ENCODE measurements around the gene EWSR1.
"Not testable (repeated sequence)": the region's sequence is repeated elsewhere in the genome, so short reads cannot be mapped to it uniquely, and the experiment has no call there.

The EWSR1 gene

DNA sequence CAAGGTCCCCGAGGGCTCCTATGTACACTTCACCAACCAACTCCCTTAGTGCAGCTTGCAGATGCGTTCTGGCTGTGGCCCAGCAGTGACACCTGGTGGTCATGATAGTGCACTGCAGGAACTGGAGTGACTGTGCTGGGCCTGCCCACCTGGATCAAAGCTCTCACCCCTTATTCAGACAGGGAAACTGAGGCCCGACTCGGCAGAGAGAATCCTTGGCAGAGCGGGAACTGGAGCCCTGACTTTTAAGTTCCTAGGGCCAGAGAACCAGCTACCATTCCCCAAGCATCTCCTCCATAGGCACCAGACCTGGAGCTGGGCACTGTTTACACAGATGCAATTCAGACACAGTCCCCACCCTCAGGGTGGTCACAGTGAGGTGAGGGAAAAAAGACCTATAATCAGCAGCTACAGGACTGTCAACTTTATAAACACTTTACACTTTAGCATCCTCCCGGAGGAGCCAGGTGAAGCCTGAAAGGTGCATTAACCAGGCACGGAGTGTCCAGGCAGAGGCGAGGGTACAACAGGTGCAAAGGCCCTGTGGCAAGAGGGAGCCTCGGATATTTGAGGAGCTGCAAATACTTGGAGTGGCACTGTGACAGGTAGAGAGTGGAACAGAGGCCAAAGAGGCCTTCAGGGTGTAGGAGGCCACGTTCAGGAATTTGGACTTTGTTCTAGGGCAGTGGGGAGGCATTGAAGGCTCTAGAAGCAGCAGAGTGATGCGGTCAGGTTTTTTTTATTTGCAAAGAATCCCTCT is 22.3 kb upstream of the EWSR1 start:
- Histone ChIP-seq H3K4me3 (ENCODE audit: low read depth in 1 of 2, low read length in 1 of 2) (no peak overlapping the region), H3K27me3 (no peaks in the 10 kb centered on the region), H3K36me3 (no peaks in the 10 kb centered on the region), H3K4me1 (ENCODE audit: control insufficient read depth in 1 of 2, insufficient read depth in 1 of 2, low read depth in 1 of 2, low read length in 1 of 2) (no peaks in the 10 kb centered on the region), H3K9me3 (no peaks in the 10 kb centered on the region), H3K27ac (no peak overlapping the region)
- TF ChIP-seq, protein P1, sequence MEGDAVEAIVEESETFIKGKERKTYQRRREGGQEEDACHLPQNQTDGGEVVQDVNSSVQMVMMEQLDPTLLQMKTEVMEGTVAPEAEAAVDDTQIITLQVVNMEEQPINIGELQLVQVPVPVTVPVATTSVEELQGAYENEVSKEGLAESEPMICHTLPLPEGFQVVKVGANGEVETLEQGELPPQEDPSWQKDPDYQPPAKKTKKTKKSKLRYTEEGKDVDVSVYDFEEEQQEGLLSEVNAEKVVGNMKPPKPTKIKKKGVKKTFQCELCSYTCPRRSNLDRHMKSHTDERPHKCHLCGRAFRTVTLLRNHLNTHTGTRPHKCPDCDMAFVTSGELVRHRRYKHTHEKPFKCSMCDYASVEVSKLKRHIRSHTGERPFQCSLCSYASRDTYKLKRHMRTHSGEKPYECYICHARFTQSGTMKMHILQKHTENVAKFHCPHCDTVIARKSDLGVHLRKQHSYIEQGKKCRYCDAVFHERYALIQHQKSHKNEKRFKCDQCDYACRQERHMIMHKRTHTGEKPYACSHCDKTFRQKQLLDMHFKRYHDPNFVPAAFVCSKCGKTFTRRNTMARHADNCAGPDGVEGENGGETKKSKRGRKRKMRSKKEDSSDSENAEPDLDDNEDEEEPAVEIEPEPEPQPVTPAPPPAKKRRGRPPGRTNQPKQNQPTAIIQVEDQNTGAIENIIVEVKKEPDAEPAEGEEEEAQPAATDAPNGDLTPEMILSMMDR (IDR thresholded peaks at IDR 0.05): peak; percentile 92

DNA sequence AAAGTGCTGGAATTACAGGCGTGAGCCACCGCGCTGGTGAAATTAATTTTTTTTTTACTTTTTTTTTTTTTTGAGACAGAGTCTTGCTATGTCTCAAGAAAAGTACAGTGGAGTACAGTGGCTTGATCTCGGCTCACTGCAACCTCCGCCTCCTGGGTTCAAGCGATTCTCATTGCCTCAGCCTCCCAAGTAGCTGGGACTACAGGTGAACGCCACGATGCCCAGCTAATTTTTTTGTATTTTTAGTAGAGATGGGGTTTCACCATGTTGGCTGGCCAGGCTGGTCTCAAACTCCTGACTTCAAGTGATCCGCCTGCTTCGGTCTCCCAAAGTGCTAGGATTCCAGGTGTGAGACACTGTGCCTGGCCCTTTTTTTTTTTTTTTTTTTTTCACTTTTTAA is 20.2 kb upstream of the EWSR1 start:
- not testable (repeated sequence) for H3K36me3 ChIP-seq; H3K27ac ChIP-seq; H3K4me3 ChIP-seq (ENCODE audit: low read depth in 1 of 2, low read length in 1 of 2); H3K27me3 ChIP-seq; H3K4me1 ChIP-seq (ENCODE audit: control insufficient read depth in 1 of 2, insufficient read depth in 1 of 2, low read depth in 1 of 2, low read length in 1 of 2); H3K9me3 ChIP-seq

DNA sequence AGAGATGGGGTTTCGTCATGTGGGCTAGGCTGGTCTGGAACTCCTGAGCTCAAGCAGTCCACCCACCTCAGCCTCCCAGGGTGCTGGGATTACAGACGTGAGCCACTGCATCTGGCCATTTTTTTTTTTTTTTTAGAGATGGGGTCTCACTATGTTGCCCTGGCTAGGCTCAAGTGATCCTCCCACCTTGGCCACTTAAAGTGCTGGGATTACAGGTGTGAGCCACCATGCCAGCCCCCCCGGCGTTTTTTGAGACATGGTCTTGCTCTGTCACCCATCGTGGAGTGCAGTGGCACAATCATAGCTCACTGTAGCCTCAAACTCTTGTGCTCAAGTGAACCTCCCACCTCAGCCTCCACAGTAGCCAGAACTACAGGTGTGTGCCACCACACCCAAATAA is 16.8 kb upstream of the EWSR1 start:
- Histone ChIP-seq H3K4me3 (ENCODE audit: low read depth in 1 of 2, low read length in 1 of 2) (no peak overlapping the region), H3K36me3 (no peaks in the 10 kb centered on the region), H3K9me3 (no peaks in the 10 kb centered on the region), H3K27ac (no peak overlapping the region), H3K4me1 (ENCODE audit: control insufficient read depth in 1 of 2, insufficient read depth in 1 of 2, low read depth in 1 of 2, low read length in 1 of 2) (no peaks in the 10 kb centered on the region), H3K27me3 (no peaks in the 10 kb centered on the region)
- TF ChIP-seq, protein P1 (IDR thresholded peaks at IDR 0.05): no peak

- no peaks in the 10 kb centered on the region for H3K4me1 ChIP-seq (ENCODE audit: control insufficient read depth in 1 of 2, insufficient read depth in 1 of 2, low read depth in 1 of 2, low read length in 1 of 2)
- no peaks in the 10 kb centered on the region for H3K36me3 ChIP-seq
- no peak overlapping the region for H3K27ac ChIP-seq
- no peak overlapping the region for H3K4me3 ChIP-seq (ENCODE audit: low read depth in 1 of 2, low read length in 1 of 2)
- H3K9me3 ChIP-seq: no peaks in the 10 kb centered on the region
- TF ChIP-seq, protein P1 (IDR thresholded peaks at IDR 0.05): no peak
- no peaks in the 10 kb centered on the region for H3K27me3 ChIP-seq
Measured at GRCh38 chr22:29251981-29252911, 15.8 kb upstream of the EWSR1 start.

- H3K27ac ChIP-seq: no peak overlapping the region
- no peak overlapping the region for H3K4me3 ChIP-seq (ENCODE audit: low read depth in 1 of 2, low read length in 1 of 2)
- no peaks in the 10 kb centered on the region for H3K4me1 ChIP-seq (ENCODE audit: control insufficient read depth in 1 of 2, insufficient read depth in 1 of 2, low read depth in 1 of 2, low read length in 1 of 2)
- no peaks in the 10 kb centered on the region for H3K27me3 ChIP-seq
- H3K36me3 ChIP-seq: no peaks in the 10 kb centered on the region
- H3K9me3 ChIP-seq: no peaks in the 10 kb centered on the region
- TF ChIP-seq, protein P1 (IDR thresholded peaks at IDR 0.05): no peak
Measured at GRCh38 chr22:29253561-29254285, 14.3 kb upstream of the EWSR1 start.

All from neutrophil (primary cell).